Ishikawa (cell line): ENCODE data around the gene PDE6A.

Experiments
- NFIC ChIP-seq: IDR thresholded peaks from 2 replicates; pipeline ENCODE4 v1.6.1; 2012
- RAD21 ChIP-seq: IDR thresholded peaks from 2 replicates; pipeline ENCODE4 v1.6.1; 2012; ENCODE audit warnings: low read depth

- TF ChIP-seq RAD21 (no peak), NFIC (no peak)
Observed at GRCh38 chr5:149865746-149866145, 78.8 kb downstream of the PDE6A start.
